Ammon's horn (tissue), 1 donor: Measurements from ENCODE around the gene RUNX3.
"Not testable (repeated sequence)": the region's sequence is repeated elsewhere in the genome, so short reads cannot be mapped to it uniquely, and the experiment has no call there.

ENCODE experiments used
- DNase-seq: peaks from one replicate; pipeline ENCODE4 v3.0.0-alpha.2; 2016; ENCODE audit warnings: low spot score

The RUNX3 gene

GRCh38 chr1:24900486-24900849 lies 29.6 kb downstream of the RUNX3 start:
- no peak for DNase-seq

- no peak for DNase-seq
Observed at GRCh38 chr1:24899581-24900485, 30.2 kb downstream of the RUNX3 start.

- no peak for DNase-seq
Observed at GRCh38 chr1:24898909-24899439, 31.1 kb downstream of the RUNX3 start.

- peak; percentile 33 for DNase-seq
Observed at GRCh38 chr1:24898152-24898908, 31.7 kb downstream of the RUNX3 start.

- DNase-seq: no peak
Observed at GRCh38 chr1:24897263-24898151, 32.6 kb downstream of the RUNX3 start.

GRCh38 chr1:24896596-24897262 lies 33.3 kb downstream of the RUNX3 start:
- no peak for DNase-seq

GRCh38 chr1:24896176-24896575 lies 33.9 kb downstream of the RUNX3 start:
- no peak for DNase-seq

- DNase-seq: no peak
Observed at GRCh38 chr1:24895511-24895910, 34.6 kb downstream of the RUNX3 start.

GRCh38 chr1:24894002-24894401 lies 36.1 kb downstream of the RUNX3 start:
- no peak for DNase-seq

GRCh38 chr1:24893431-24893830 lies 36.6 kb downstream of the RUNX3 start:
- no peak for DNase-seq

- no peak for DNase-seq
Observed at GRCh38 chr1:24892188-24893153, 37.6 kb downstream of the RUNX3 start.

- not testable (repeated sequence) for DNase-seq
Observed at GRCh38 chr1:24891367-24891766, 38.7 kb downstream of the RUNX3 start.

GRCh38 chr1:24890887-24891286 lies 39.2 kb downstream of the RUNX3 start:
- DNase-seq: no peak

- no peak for DNase-seq
Observed at GRCh38 chr1:24888971-24889676, 41.0 kb downstream of the RUNX3 start.

GRCh38 chr1:24888061-24888970 lies 41.8 kb downstream of the RUNX3 start:
- DNase-seq: no peak

- DNase-seq: no peak
Observed at GRCh38 chr1:24886241-24886640, 43.8 kb downstream of the RUNX3 start.

GRCh38 chr1:24884751-24885150 lies 45.3 kb downstream of the RUNX3 start:
- no peak for DNase-seq

- DNase-seq: no peak
Observed at GRCh38 chr1:24881034-24881433, 49.0 kb downstream of the RUNX3 start.
